Neutrophil (primary cell): ENCODE measurements around the gene UFD1.

Source experiments
- H3K27ac ChIP-seq: fragments of 200-600 bp; sonication (generic); 2 replicates; pipeline ENCODE4 v1.5.1; 2016; ENCODE audit warnings: mild to moderate bottlenecking, moderate library complexity
- H3K27me3 ChIP-seq: fragments of 200-600 bp; sonication (generic); 2 replicates; pipeline ENCODE4 v1.6.0; 2016; ENCODE audit warnings: mild to moderate bottlenecking
- H3K36me3 ChIP-seq: fragments of 200-600 bp; sonication (generic); 2 replicates; pipeline ENCODE4 v1.5.1; 2017
- H3K4me1 ChIP-seq, 2 experiments: fragments of 200-600 bp in 1 of 2; sonication (generic) in 1 of 2; 1 replicate in 1 of 2; 2 replicates in 1 of 2; pipeline versions ENCODE4 v1.5.1 to v1.6.1; 2013 to 2016; ENCODE audit warnings: low read depth in 1 of 2, low read length in 1 of 2, mild to moderate bottlenecking in 1 of 2, moderate library complexity in 1 of 2; ENCODE audit not compliant: control insufficient read depth in 1 of 2, insufficient read depth in 1 of 2
- H3K4me3 ChIP-seq, 2 experiments: fragments of 200-600 bp in 1 of 2; sonication (generic) in 1 of 2; 1 replicate in 1 of 2; 2 replicates in 1 of 2; pipeline ENCODE4 v1.5.1; 2013 to 2016; ENCODE audit warnings: low read depth in 1 of 2, low read length in 1 of 2, mild to moderate bottlenecking in 1 of 2, moderate library complexity in 1 of 2
- H3K9me3 ChIP-seq: fragments of 200-600 bp; sonication (generic); 2 replicates; pipeline ENCODE4 v1.5.1; 2016
- TF ChIP-seq, protein P1 (sequence below): fragments of 200-600 bp; sonication (generic); IDR thresholded peaks from 2 replicates; pipeline ENCODE4 v1.5.1; 2016; ENCODE audit warnings: antibody characterized with exemption

UFD1 gene

DNA sequence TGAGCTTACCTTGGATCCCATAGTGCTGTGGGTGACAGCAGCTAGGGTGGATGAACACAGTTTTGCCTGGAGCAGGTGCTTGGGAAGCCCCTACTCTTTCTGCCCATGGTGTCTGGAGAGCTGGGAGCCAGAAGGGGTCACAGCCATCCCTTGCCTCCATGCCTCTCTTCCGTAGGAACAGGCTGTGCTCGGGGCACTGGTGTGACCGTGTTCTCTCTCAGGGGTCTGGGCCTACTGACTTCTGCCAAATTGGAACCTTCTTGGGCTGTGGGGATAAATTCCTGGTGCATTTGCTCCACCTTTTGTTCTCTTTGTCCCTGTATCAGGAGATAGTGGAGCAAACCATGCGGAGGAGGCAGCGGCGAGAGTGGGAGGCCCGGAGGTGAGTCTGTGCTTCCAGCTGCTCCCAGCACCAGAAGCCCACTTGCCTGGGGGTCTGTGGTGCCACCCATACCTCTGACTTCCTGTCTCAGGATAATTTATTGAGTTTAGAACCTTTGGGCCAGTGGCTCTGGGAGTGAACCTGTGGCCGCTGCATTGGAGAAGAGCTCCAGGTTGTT is 15.1 kb upstream of the UFD1 start:
- no peaks in the 10 kb centered on the region for H3K27me3 ChIP-seq
- H3K4me1 ChIP-seq = no peaks in the 10 kb centered on the region
- no peak overlapping the region for H3K27ac ChIP-seq
- TF ChIP-seq, protein P1, sequence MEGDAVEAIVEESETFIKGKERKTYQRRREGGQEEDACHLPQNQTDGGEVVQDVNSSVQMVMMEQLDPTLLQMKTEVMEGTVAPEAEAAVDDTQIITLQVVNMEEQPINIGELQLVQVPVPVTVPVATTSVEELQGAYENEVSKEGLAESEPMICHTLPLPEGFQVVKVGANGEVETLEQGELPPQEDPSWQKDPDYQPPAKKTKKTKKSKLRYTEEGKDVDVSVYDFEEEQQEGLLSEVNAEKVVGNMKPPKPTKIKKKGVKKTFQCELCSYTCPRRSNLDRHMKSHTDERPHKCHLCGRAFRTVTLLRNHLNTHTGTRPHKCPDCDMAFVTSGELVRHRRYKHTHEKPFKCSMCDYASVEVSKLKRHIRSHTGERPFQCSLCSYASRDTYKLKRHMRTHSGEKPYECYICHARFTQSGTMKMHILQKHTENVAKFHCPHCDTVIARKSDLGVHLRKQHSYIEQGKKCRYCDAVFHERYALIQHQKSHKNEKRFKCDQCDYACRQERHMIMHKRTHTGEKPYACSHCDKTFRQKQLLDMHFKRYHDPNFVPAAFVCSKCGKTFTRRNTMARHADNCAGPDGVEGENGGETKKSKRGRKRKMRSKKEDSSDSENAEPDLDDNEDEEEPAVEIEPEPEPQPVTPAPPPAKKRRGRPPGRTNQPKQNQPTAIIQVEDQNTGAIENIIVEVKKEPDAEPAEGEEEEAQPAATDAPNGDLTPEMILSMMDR = no peak
- no peaks in the 10 kb centered on the region for H3K9me3 ChIP-seq
- H3K4me3 ChIP-seq = no peak overlapping the region
- H3K36me3 ChIP-seq = peaks cover 39% of the 10 kb centered on the region

DNA sequence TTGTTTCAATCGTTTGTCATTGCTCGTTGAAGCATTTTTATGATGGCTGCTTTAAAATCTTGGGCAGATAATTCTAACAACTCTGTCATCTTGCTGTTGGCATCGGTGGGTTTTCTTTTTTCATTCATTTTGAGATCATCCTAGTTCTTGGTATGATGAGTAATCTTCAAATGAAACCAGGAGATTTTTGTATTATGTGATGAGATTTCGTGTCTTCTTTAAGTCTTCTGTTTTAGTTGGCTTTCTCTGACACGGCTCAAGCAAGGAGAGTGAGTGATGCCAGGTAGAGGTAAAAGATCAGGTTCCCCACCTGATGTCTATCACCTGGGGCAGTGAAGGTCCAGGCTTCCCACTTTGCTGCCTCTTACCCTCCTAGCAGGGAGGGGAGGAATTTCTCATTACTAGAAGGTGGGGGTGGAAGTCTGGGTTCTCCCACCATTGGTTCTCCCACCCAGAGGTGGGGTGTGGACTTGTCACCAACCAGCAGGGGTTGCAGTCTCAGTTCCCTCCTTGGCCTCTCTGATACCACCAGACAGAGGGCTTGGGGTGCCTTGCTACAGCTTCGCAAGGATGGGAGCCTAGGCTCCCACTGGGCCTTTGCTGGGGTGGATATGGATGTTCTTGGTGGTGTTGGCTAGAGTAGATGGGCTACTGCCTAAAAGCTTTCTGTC is 13.6 kb upstream of the UFD1 start:
- Histone ChIP-seq H3K9me3 (no peaks in the 10 kb centered on the region), H3K27me3 (no peaks in the 10 kb centered on the region), H3K27ac (no peak overlapping the region), H3K36me3 (peaks cover 26% of the 10 kb centered on the region), H3K4me1 (no peaks in the 10 kb centered on the region), H3K4me3 (no peak overlapping the region)
- TF ChIP-seq, protein P1 = no peak

GRCh38 chr22:19490628-19491230 is 11.7 kb upstream of the UFD1 start:
- H3K4me3 ChIP-seq = no peak overlapping the region
- H3K9me3 ChIP-seq = no peaks in the 10 kb centered on the region
- H3K4me1 ChIP-seq = no peaks in the 10 kb centered on the region
- peaks cover 7% of the 10 kb centered on the region for H3K36me3 ChIP-seq
- H3K27ac ChIP-seq = no peak overlapping the region
- TF ChIP-seq, protein P1 = no peak
- H3K27me3 ChIP-seq = no peaks in the 10 kb centered on the region

- peaks cover 11% of the 10 kb centered on the region for H3K36me3 ChIP-seq
- TF ChIP-seq, protein P1 = no peak
- no peak overlapping the region for H3K27ac ChIP-seq
Observed at GRCh38 chr22:19488884-19489843, 10.2 kb upstream of the UFD1 start.

GRCh38 chr22:19488285-19488684 is 9.3 kb upstream of the UFD1 start:
- H3K36me3 ChIP-seq = peaks cover 13% of the 10 kb centered on the region
- H3K9me3 ChIP-seq = no peaks in the 10 kb centered on the region
- TF ChIP-seq, protein P1 = no peak
- H3K4me3 ChIP-seq = no peak overlapping the region
- no peaks in the 10 kb centered on the region for H3K4me1 ChIP-seq
- no peaks in the 10 kb centered on the region for H3K27me3 ChIP-seq
- no peak overlapping the region for H3K27ac ChIP-seq

More at GRCh38 chr22:19488884-19489843, 10.2 kb upstream of the UFD1 start:
- Histone ChIP-seq H3K27me3 (no peaks in the 10 kb centered on the region), H3K4me3 (no peak overlapping the region), H3K4me1 (no peaks in the 10 kb centered on the region), H3K9me3 (no peaks in the 10 kb centered on the region)
